SKM-1 (cell line): ENCODE data around the gene CDC20.
"Not testable (repeated sequence)": the region's sequence is repeated elsewhere in the genome, so short reads cannot be mapped to it uniquely, and the experiment has no call there.

Source experiments
- DNase-seq: peaks from one replicate; lab custom pipeline; 2025; ENCODE audit not compliant: unreplicated experiment; lab: John Stamatoyannopoulos, UW

CDC20 gene

GRCh38 chr1:43354471-43354870 lies 4.3 kb upstream of the CDC20 start:
- no peak for DNase-seq

GRCh38 chr1:43354936-43355335 lies 3.8 kb upstream of the CDC20 start:
- DNase-seq = no peak

- DNase-seq = no peak
Observed at GRCh38 chr1:43357251-43357650, 1.5 kb upstream of the CDC20 start.

GRCh38 chr1:43358121-43358745 lies 548 bp upstream of the CDC20 start:
- DNase-seq = peak; percentile 55

GRCh38 chr1:43359696-43360095 lies 915 bp downstream of the CDC20 start:
- DNase-seq = no peak

GRCh38 chr1:43360616-43361015 lies 1.8 kb downstream of the CDC20 start:
- DNase-seq = no peak

GRCh38 chr1:43363283-43363934 lies 4.6 kb downstream of the CDC20 start:
- DNase-seq = no peak

- DNase-seq = no peak
Observed at GRCh38 chr1:43363935-43364525, 5.2 kb downstream of the CDC20 start.

GRCh38 chr1:43365678-43366077 lies 6.9 kb downstream of the CDC20 start:
- DNase-seq = no peak

- no peak for DNase-seq
Observed at GRCh38 chr1:43366179-43366578, 7.4 kb downstream of the CDC20 start.

- DNase-seq = no peak
Observed at GRCh38 chr1:43366601-43367025, 7.8 kb downstream of the CDC20 start.

- DNase-seq = no peak
Observed at GRCh38 chr1:43367026-43367903, 8.5 kb downstream of the CDC20 start.

- DNase-seq = peak; percentile 87
Observed at GRCh38 chr1:43367904-43368645, 9.3 kb downstream of the CDC20 start, which contains the start of gene ELOVL1. Gene ELOVL1, minus strand, starts transcription at chr1:43368011. Its CDS starts 2,402 bp downstream, at chr1:43365609.

- DNase-seq = no peak
Observed at GRCh38 chr1:43368646-43369020, 9.9 kb downstream of the CDC20 start.

GRCh38 chr1:43369779-43370178 lies 11.0 kb downstream of the CDC20 start:
- not testable (repeated sequence) for DNase-seq

- no peak for DNase-seq
Observed at GRCh38 chr1:43370564-43370963, 11.8 kb downstream of the CDC20 start.

GRCh38 chr1:43372172-43372571 lies 13.4 kb downstream of the CDC20 start:
- DNase-seq = no peak

- no peak for DNase-seq
Observed at GRCh38 chr1:43373066-43373940, 14.5 kb downstream of the CDC20 start.

- no peak for DNase-seq
Observed at GRCh38 chr1:43376723-43377235, 18.0 kb downstream of the CDC20 start.

GRCh38 chr1:43377831-43378230 lies 19.1 kb downstream of the CDC20 start:
- no peak for DNase-seq
